HG03342 (cell line): ENCODE results near the gene DLG2.
"Not testable (repeated sequence)": the region's sequence is repeated elsewhere in the genome, so short reads cannot be mapped to it uniquely, and the experiment has no call there.

Source experiments
- ATAC-seq: cut with Tn5 transposase; IDR thresholded peaks from one replicate; pipeline ENCODE4 v1.9.1; 2021; ENCODE audit warnings: mild to moderate bottlenecking, moderate library complexity; ENCODE audit not compliant: unreplicated experiment

DLG2 gene

DNA sequence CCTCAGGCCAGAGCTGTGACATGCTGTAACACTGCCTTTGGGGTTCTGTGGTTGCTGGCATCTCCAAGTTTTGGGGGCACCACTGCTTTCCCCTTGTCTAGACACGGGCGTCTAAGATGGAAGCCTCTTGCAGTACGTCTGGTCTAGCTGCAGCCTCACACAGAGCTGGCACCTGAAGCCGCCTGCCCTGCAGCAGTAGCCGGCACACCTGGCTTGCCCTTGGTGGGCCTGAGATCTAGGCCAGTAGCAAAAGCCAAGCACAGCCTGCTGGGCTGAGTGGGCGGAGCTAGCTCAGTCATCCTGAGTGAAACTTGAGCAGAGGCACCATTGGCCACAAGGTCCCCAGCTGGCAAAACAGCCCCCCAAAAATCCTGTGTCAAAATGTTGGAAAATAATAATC is 154.2 kb downstream of the DLG2 start:
- no peak for ATAC-seq

- no peak for ATAC-seq
Observed at GRCh38 chr11:85464283-85464682, 162.9 kb downstream of the DLG2 start.

- no peak for ATAC-seq
Observed at GRCh38 chr11:85459304-85459703, 167.8 kb downstream of the DLG2 start.

DNA sequence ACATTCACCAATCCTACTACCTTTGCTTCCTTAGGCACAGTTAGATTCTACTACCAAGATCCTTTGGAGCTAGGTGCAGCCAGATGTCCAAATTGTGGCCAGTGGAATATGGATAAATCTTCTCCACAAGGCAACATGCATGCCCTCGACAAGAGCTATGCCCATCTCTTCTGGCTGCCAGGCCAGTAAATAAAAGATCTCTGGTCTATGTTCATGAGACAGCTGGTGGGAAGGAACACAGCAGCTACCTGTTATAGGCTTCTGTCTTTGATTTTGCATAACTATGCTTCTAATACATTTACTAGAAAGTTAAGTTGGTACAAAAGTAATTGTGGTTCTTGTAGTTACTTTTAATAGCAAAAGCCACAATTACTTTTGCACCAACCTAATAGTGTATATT is 182.7 kb downstream of the DLG2 start:
- ATAC-seq, result no peak

DNA sequence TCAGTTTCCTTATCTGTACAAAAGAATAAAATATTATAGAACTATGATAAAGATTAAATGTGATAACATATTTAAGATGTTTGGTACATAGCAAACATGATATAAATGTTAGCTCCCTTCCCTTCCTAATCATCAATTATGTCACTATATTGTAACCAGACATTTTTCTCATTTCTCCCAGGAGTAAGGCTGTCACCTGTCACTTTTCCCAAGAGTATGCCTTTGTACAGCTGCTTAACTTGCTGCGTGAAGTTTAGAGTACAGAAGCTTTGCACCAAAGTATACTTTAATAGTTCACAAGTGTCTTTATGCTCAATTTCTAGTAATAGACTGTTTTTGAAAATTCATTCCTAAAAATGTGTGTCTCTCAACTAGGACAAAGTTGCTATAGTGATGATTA is 186.9 kb downstream of the DLG2 start:
- no peak for ATAC-seq

GRCh38 chr11:85438328-85438727 is 188.8 kb downstream of the DLG2 start:
- ATAC-seq, result no peak

DNA sequence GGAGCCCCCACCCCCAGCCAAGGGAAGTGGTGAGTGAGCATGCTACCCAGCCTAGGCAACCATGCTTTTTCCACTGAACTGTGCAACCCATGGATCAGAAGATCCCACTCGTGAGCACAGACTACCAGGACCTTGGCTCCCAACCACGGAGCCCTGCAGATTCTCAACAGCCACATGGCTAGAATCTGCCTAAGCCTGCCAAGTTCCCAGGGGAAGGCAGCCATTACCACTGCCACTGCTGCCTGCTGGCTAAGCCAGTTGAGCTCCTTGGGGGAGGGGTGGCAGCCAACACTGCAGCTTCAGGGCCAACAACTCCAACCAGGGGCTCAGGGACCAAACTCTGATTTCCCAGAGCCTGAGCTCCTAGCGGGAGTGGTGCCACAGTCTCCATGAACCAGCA is 195.8 kb downstream of the DLG2 start:
- ATAC-seq, result no peak

DNA sequence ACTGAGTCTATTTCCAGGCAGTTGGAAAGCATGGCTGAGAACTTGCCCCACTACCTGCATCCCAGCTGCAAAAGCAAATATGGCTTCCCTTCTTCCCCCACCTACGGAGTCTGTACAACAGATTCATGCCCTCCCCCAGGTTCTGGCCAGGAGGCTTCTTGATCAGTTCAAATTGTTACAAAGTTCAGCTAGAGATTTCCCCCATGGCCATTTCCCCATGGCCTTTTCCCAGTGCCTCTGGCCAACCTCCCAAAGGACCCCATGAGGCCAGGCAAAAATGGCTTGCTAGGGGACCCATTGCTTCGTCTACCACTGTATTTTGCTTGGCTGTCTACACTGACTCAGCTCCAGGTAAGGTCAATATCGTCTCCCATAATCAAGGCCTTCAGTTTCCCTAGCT is 203.3 kb downstream of the DLG2 start:
- no peak for ATAC-seq

- no peak for ATAC-seq
Observed at GRCh38 chr11:85423316-85423715, 203.8 kb downstream of the DLG2 start.

DNA sequence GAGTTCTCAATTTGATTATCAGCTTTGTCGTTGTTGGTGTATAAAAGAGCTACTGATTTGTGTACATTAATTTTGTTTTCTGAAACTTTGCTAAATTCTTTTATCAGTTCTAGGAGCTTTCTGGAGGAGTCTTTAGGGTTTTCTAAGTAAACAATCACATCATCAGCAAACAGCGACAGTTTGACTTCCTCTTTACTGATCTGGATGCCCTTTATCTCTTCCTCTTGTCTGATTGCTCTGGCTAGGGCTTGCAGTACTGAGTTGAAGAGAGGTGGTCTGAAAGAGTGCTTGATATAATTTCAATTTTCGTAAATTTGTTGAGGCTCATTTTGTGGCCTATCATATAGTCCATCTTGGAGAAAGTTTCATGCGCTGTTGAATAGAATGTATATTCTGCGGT is 213.0 kb downstream of the DLG2 start:
- no peak for ATAC-seq

DNA sequence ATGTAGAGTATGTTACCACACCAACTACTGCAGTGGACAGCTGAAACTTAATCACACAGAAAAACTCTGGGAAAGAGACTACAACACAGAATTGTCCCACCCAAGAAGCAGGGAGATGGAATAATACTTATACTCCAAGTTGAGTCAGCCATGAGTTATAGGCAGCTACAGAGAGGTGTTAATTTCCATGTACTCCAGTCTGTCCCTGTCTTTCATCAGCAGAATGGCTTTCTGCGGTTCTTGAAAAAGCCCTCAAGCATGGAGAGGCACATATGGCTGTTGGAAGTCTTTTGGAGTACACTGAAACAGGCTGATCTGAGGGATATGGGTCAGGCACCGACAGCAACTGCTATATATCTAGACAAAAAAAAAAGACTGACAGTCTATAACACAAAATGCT is 219.5 kb downstream of the DLG2 start:
- ATAC-seq, result no peak

- ATAC-seq, result no peak
Observed at GRCh38 chr11:85406841-85407240, 220.3 kb downstream of the DLG2 start.

GRCh38 chr11:85406316-85406715 is 220.8 kb downstream of the DLG2 start:
- ATAC-seq, result no peak

DNA sequence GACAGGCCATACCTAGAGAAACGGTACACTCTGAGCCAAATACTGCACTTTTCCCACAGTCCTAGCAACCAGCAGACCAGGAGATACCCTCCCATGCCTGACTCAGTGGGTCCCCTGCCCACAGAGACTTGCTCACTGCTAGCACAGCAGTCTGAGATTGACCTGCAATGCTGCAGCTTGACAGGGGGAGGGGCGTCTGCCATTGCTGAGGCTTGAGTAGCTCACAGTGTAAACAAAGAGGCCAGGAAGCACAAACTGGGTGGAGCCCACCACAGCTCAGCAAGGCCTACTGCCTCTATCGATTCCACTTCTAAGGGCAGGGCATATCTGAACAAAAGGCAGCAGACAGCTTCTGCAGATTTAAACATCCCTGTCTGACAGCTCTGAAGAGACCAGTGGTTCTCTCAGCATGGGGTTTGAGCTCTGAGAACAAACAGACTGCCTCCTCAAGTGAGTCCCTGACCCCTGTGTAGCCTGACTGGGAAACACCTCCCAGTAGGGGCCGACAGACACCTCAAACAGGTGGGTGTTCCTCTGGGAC is 231.6 kb downstream of the DLG2 start:
- not testable (repeated sequence) for ATAC-seq

- no peak for ATAC-seq
Observed at GRCh38 chr11:85394283-85394682, 232.9 kb downstream of the DLG2 start.

DNA sequence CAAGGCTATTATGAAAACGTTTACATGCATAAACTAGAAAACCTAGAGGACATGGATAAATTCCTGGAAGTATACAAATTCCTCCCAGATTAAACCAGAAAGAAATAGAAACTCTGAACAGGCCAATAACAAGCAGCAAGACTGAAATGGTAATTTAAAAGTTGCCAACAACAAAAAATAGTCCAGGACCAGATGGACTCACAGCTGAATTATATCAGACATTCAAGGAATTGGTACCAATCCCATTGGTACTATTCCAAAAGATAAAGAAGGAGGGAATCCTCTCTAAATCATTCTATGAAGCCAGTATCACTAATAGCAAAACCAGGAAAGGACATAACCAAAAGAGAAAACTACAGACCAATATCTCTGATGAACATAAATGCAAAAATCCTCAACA is 236.0 kb downstream of the DLG2 start:
- ATAC-seq, result no peak

DNA sequence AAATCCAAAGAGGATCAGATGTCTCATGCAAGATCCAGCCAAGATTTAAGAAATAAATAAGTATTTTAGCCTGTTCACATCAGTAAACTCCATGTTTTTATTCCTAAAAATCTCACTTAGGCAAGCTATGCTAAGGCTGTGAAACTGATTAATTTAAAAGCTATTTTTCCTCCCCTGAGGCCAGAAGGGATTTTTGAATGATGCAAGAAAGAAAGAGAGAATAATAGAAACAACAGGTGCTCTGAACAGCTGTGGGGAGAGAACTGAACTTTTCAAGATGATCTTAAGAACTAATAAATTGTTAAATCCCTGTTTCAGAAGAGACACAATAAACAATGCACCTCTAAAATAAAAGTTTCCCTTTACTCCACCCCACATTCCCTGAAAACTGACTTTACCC is 241.6 kb downstream of the DLG2 start:
- ATAC-seq, result no peak

- no peak for ATAC-seq
Observed at GRCh38 chr11:85385111-85385510, 242.0 kb downstream of the DLG2 start.

- ATAC-seq, result no peak
Observed at GRCh38 chr11:85379066-85379465, 248.1 kb downstream of the DLG2 start.

- ATAC-seq, result no peak
Observed at GRCh38 chr11:85377901-85378300, 249.2 kb downstream of the DLG2 start.

DNA sequence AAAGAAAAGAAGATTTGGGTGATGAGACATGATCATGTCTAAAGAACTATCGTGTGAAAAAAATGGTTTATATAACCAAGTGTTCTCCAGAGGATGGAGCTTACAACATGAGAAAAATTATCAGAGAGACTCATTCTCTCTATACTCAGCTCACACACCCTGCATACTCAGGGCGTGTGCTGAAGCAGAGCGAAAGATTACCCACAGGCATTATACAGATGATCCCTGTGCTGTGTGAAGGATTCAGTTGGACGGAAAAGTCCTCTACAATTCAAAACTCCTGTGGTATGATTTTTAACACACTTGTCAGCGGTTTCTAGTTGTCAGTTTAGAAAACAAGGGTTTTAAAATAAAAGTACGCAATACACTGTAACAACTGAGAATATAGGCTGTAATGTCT is 267.3 kb downstream of the DLG2 start:
- no peak for ATAC-seq

DNA sequence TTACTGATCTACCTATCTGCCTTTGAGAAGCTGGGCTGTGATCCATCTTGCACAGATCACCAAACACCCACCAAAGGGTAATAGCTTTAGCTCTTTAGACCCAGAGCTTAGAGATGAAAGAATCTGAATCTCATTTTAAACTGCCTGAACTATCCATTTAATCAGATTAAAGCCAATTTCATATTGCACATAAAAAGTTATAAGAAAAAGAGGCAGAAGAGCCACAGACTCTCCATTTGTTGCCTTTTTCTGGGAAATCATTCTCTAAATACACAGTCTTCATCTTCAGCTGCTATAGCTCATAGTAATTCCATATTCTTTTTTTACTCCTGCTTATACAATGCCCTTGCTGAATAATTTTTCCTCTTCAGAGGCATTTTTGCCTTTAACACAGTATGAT is 271.2 kb downstream of the DLG2 start:
- ATAC-seq, result no peak

GRCh38 chr11:85349539-85349938 is 277.6 kb downstream of the DLG2 start:
- ATAC-seq, result not testable (repeated sequence)

DNA sequence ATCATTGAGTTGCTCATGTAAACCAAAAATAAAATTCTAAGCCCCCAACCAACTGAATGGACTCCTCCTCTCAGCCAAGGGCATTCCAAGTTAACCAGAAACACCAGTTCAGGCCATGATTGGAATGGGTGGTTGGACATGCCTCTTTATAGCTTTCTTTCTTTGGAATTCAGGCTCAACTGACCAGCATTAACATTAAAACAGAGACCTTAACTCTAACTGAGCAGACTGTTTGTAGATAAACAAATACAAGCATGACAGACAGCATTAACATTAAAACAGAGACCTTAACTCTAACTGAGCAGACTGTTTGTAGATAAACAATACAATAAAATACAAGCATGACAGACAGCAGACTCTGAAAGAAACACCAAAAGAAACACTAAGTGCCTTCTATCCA is 278.2 kb downstream of the DLG2 start:
- ATAC-seq, result no peak
